Neutrophil (primary cell): ENCODE results near the gene CA10.

Source experiments
- H3K27ac ChIP-seq: fragments of 200-600 bp; sonication (generic); 2 replicates; pipeline ENCODE4 v1.5.1; 2016; ENCODE audit warnings: mild to moderate bottlenecking, moderate library complexity
- H3K27me3 ChIP-seq: fragments of 200-600 bp; sonication (generic); 2 replicates; pipeline ENCODE4 v1.6.0; 2016; ENCODE audit warnings: mild to moderate bottlenecking
- H3K36me3 ChIP-seq: fragments of 200-600 bp; sonication (generic); 2 replicates; pipeline ENCODE4 v1.5.1; 2017
- H3K4me1 ChIP-seq, 2 experiments: fragments of 200-600 bp in 1 of 2; sonication (generic) in 1 of 2; 1 replicate in 1 of 2; 2 replicates in 1 of 2; pipeline versions ENCODE4 v1.5.1 to v1.6.1; 2013 to 2016; ENCODE audit warnings: low read depth in 1 of 2, low read length in 1 of 2, mild to moderate bottlenecking in 1 of 2, moderate library complexity in 1 of 2; ENCODE audit not compliant: control insufficient read depth in 1 of 2, insufficient read depth in 1 of 2
- H3K4me3 ChIP-seq, 2 experiments: fragments of 200-600 bp in 1 of 2; sonication (generic) in 1 of 2; 1 replicate in 1 of 2; 2 replicates in 1 of 2; pipeline ENCODE4 v1.5.1; 2013 to 2016; ENCODE audit warnings: low read depth in 1 of 2, low read length in 1 of 2, mild to moderate bottlenecking in 1 of 2, moderate library complexity in 1 of 2
- H3K9me3 ChIP-seq: fragments of 200-600 bp; sonication (generic); 2 replicates; pipeline ENCODE4 v1.5.1; 2016
- TF ChIP-seq, protein P1 (sequence below): fragments of 200-600 bp; sonication (generic); IDR thresholded peaks from 2 replicates; pipeline ENCODE4 v1.5.1; 2016; ENCODE audit warnings: antibody characterized with exemption

CA10 gene

DNA sequence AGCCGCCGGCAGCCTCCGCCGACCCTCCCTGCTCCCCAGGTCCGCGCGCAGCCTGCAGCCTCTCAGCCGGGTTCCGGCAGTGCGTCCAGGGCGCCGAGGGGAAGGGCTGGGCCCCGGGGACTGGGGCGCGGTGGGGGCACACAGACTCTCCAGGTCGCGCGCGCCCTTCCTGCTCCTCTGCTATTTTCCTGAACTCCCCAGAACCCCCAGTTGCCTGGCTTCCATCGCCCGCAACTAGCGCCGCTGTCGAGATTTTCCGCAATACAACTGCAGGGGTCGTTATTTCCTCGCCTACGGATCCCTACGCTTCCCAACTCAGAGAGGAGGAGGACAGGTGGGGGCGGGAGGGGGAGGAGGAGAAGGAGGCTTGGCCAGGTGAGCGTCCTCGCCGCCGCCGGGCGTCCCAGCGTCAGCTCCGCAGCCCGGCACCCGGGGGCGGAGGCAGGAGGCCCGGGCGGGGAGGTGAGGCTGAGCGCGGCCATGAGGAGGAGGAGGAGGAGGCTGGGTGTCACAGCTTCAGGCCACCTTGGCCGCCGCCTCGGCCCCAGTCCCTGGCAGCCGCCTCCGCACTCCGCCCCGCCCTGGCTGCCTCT, at the start of gene CA10:
TSS of gene CA10 (minus strand) at position 265 of the 593 bp plus-strand sequence.
- Histone ChIP-seq H3K36me3 (no peaks in the 10 kb centered on the region), H3K4me3 (no peak within 1 kb of the TSS), H3K27ac (no peak within 1 kb of the TSS), H3K9me3 (no peaks in the 10 kb centered on the region), H3K27me3 (peaks cover 76% of the 10 kb centered on the region), H3K4me1 (no peaks in the 10 kb centered on the region)
- TF ChIP-seq, protein P1, sequence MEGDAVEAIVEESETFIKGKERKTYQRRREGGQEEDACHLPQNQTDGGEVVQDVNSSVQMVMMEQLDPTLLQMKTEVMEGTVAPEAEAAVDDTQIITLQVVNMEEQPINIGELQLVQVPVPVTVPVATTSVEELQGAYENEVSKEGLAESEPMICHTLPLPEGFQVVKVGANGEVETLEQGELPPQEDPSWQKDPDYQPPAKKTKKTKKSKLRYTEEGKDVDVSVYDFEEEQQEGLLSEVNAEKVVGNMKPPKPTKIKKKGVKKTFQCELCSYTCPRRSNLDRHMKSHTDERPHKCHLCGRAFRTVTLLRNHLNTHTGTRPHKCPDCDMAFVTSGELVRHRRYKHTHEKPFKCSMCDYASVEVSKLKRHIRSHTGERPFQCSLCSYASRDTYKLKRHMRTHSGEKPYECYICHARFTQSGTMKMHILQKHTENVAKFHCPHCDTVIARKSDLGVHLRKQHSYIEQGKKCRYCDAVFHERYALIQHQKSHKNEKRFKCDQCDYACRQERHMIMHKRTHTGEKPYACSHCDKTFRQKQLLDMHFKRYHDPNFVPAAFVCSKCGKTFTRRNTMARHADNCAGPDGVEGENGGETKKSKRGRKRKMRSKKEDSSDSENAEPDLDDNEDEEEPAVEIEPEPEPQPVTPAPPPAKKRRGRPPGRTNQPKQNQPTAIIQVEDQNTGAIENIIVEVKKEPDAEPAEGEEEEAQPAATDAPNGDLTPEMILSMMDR: no peak

GRCh38 chr17:52207796-52208195, 49.3 kb upstream of the CA10 start:
- H3K27me3 ChIP-seq: no peaks in the 10 kb centered on the region
- no peak overlapping the region for H3K4me3 ChIP-seq
- H3K27ac ChIP-seq: no peak overlapping the region
- H3K4me1 ChIP-seq: no peaks in the 10 kb centered on the region
- H3K9me3 ChIP-seq: no peaks in the 10 kb centered on the region
- no peaks in the 10 kb centered on the region for H3K36me3 ChIP-seq
- TF ChIP-seq, protein P1: no peak

DNA sequence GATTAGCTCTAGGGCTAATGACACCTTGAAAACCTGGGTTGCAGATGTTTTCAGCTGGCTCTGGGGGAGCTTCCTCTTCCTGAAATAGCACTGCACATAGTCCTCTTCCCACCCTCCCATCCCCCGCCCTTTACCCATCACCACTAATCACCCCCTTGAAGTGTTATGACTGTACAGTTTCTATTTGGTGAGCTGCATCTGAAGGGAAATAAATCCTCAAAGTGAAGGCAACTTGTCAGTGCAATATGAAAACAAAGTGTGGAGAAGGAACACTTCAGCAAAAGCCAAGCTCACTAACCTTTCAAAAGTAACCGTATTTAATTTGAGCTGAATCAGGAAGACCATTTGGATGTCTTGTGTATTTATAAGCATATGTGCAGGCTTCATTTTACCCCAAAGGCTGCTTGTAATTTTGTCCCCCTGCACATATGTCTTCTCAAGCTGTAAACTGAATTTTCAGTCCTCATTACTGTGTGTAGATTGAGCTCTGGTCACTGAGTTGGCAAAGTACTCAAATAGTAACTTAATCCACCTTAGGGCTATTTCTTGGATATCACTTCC, 44.1 kb upstream of the CA10 start:
- Histone ChIP-seq H3K36me3 (no peaks in the 10 kb centered on the region), H3K4me3 (no peak overlapping the region), H3K9me3 (no peaks in the 10 kb centered on the region), H3K27ac (no peak overlapping the region), H3K4me1 (no peaks in the 10 kb centered on the region), H3K27me3 (no peaks in the 10 kb centered on the region)
- TF ChIP-seq, protein P1: no peak

- TF ChIP-seq, protein P1: no peak
- H3K4me3 ChIP-seq: no peak overlapping the region
These were observed 43.4 kb upstream of the CA10 start for GRCh38 chr17:52201767-52202519.

DNA sequence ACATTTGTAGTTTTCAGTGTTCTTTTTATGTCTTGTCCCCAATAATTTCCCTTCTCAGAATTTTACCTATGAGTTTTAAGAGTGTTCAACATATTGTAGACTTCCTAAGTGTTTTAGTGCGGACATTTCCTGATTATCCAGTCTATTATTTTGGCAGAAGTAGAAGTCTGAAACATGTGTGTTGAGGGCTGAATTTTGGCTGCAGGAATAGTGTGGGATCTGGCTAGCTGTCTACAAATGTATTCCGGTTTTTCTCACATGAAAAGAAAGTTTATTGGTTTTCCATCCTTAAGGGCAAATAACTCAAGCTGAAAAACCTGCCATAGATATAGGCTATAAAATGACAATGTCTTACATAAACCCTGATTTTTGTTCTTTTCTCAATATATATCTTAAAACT, 33.0 kb upstream of the CA10 start:
- Histone ChIP-seq H3K27me3 (no peaks in the 10 kb centered on the region), H3K9me3 (no peaks in the 10 kb centered on the region), H3K36me3 (no peaks in the 10 kb centered on the region), H3K27ac (no peak overlapping the region), H3K4me1 (no peaks in the 10 kb centered on the region), H3K4me3 (no peak overlapping the region)
- TF ChIP-seq, protein P1: no peak

More at GRCh38 chr17:52201767-52202519, 43.4 kb upstream of the CA10 start:
- no peaks in the 10 kb centered on the region for H3K9me3 ChIP-seq
- H3K27ac ChIP-seq: no peak overlapping the region
- H3K4me1 ChIP-seq: no peaks in the 10 kb centered on the region
- H3K27me3 ChIP-seq: no peaks in the 10 kb centered on the region
- H3K36me3 ChIP-seq: no peaks in the 10 kb centered on the region
